Measurements from ENCODE around the gene DPP9. TPM values are rescaled to one million over a fixed set of nuclear protein-coding genes. Genes with fewer than 3 reads are reported as not detected.

The DPP9 gene
- total RNA-seq, 1 experiment from 2014 or later: 46.4 TPM

DNA sequence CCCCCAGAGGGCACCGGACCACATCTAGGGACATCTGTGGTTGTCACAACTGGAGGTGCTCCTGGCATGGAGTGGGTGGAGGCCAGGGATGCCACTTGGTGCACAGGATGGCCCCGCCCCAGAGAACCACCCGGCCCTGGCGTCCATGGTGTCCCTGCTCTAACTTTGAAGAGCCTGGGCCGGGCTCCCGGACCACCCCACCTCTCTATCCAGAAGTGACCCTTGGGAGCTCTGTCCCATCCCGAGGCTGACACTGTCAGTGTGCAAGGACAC, 30.6 kb downstream of the DPP9 start:
- Histone ChIP-seq H4K5ac (ENCODE audit: insufficient read length, low read depth, low read length) (no peak overlapping the region), H3K27ac (ENCODE audit: insufficient read length, low read depth, low read length) (no peak overlapping the region), H3K79me2 (ENCODE audit: insufficient read depth, low read length) (no peaks in the 10 kb centered on the region), H2BK5ac (ENCODE audit: insufficient read length, low read length) (no peak overlapping the region), H2BK15ac (ENCODE audit: low read depth, low read length) (no peak overlapping the region), H3K27me3 (ENCODE audit: insufficient read depth, low read length) (no peaks in the 10 kb centered on the region), H3K23ac (ENCODE audit: insufficient read length, low read depth, low read length) (no peak overlapping the region), H3K9me3 (ENCODE audit: control insufficient read depth, low read depth, low read length) (no peaks in the 10 kb centered on the region), H2BK20ac (ENCODE audit: low read depth, low read length, poor library complexity, severe bottlenecking) (no peak overlapping the region), H3K23me2 (ENCODE audit: insufficient read length, low read depth, low read length, poor library complexity, severe bottlenecking) (no peaks in the 10 kb centered on the region), H4K91ac (ENCODE audit: insufficient read length, low read depth, low read length) (no peak overlapping the region), H3K56ac (ENCODE audit: insufficient read length, low read depth, low read length) (no peak overlapping the region), H4K20me1 (ENCODE audit: control insufficient read depth, insufficient read depth, insufficient read length) (no peaks in the 10 kb centered on the region), H3K4me1 (ENCODE audit: insufficient read depth, low read length) (no peaks in the 10 kb centered on the region), H2AFZ (ENCODE audit: low read length) (no peak overlapping the region), H3K4ac (ENCODE audit: low read depth, low read length) (no peak overlapping the region), H3K14ac (ENCODE audit: insufficient read depth, low read length) (no peak overlapping the region), H2BK12ac (ENCODE audit: insufficient read length, low read depth, low read length) (no peak overlapping the region), H2AK5ac (ENCODE audit: insufficient read length, low read length) (no peak overlapping the region), H3K4me2 (ENCODE audit: insufficient read depth, insufficient read length, low read length) (no peak overlapping the region), H3K18ac (ENCODE audit: insufficient read length, low read depth, low read length) (no peak overlapping the region), H2BK120ac (ENCODE audit: low read depth, low read length, poor library complexity, severe bottlenecking) (no peak overlapping the region), H3K9ac (ENCODE audit: extremely low read depth, insufficient read length, low read length) (no peak overlapping the region), H3K79me1 (ENCODE audit: insufficient read depth, low read depth, low read length, poor library complexity, severe bottlenecking) (no peaks in the 10 kb centered on the region), H3T11ph (ENCODE audit: low read length) (no peak overlapping the region), H4K8ac (replicated peaks; ENCODE audit: insufficient read length, low read depth, low read length) (no peak overlapping the region)
- Mint-ChIP-seq H3K4me3 (no peak overlapping the region), H3K36me3 (ENCODE audit: insufficient read depth in 1 of 3, low read depth in 3 of 3) (peaks cover 26 to 72% (median 60%) of the 10 kb centered on the region in 3 experiments), H3K27me3 (ENCODE audit: low read depth) (no peaks in the 10 kb centered on the region), H3K9me3 (no peaks in the 10 kb centered on the region), H3K27ac (no peak overlapping the region; a peak in 1 of 7 replicates), H3K4me1 (no peaks in the 10 kb centered on the region)
- WGBS (ENCODE audit: extremely low coverage, insufficient read length, low lambda C conversion rate): no CpG with 5 or more reads among the region's 7 CpGs
- TF ChIP-seq, protein P1, sequence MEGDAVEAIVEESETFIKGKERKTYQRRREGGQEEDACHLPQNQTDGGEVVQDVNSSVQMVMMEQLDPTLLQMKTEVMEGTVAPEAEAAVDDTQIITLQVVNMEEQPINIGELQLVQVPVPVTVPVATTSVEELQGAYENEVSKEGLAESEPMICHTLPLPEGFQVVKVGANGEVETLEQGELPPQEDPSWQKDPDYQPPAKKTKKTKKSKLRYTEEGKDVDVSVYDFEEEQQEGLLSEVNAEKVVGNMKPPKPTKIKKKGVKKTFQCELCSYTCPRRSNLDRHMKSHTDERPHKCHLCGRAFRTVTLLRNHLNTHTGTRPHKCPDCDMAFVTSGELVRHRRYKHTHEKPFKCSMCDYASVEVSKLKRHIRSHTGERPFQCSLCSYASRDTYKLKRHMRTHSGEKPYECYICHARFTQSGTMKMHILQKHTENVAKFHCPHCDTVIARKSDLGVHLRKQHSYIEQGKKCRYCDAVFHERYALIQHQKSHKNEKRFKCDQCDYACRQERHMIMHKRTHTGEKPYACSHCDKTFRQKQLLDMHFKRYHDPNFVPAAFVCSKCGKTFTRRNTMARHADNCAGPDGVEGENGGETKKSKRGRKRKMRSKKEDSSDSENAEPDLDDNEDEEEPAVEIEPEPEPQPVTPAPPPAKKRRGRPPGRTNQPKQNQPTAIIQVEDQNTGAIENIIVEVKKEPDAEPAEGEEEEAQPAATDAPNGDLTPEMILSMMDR (conservative IDR thresholded peaks at IDR 0.05): no peak
- no peak for DNase-seq
